Epithelial cell of prostate (primary cell): ENCODE measurements around the gene RIMS4.

Experiments used
- DNase-seq: peaks from one replicate; pipeline ENCODE4 v3.0.0-alpha.2; 2011; ENCODE audit warnings: low read depth, low spot score
- H3K27ac ChIP-seq: fragments of 450-650 bp; 2 replicates; pipeline ENCODE4 v1.5.1; 2017; ENCODE audit warnings: mild to moderate bottlenecking

Gene RIMS4

DNA sequence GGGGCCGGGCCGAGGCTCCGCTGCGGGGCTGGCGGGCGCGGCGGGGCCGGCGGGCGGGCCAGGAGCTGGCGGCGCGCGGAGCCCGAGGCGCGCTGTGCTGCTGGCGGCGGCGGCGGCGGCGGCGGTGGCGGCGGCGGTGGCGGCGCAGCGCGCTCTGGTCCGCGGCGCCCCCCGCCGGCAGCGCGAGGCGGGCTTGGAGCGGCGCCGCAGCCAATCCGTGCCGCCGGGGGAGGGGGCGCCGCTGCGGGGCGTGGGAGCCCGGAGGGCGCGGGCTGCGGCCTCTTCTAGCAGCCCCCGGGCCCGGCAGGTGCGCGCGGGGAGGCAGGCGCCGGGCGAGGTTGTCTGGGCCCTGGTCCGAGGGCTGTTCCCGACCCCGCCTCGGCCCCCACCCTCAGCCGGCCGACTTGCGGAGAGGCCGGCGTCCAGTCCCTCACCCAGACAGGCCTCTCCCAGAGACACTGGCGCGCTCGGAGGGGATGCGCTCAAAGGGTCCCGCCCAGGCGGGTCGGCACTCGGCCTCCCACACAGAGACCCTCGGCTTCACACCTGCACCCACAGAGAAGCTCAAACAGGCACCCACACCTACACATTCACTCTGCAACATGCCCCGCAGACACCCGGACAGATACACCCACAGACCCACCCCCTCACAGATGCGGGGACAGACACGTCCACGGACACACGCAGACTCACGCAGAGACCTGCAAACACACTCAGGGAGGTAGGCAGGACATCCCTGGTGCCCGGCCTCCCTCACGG is at the start of gene RIMS4:
RIMS4 (minus strand) TSS at position 156 of the 759 bp plus-strand sequence. CDS start 275 bp downstream, outside the sequence.
- no peak for DNase-seq
- no peak within 1 kb of the TSS for H3K27ac ChIP-seq

DNA sequence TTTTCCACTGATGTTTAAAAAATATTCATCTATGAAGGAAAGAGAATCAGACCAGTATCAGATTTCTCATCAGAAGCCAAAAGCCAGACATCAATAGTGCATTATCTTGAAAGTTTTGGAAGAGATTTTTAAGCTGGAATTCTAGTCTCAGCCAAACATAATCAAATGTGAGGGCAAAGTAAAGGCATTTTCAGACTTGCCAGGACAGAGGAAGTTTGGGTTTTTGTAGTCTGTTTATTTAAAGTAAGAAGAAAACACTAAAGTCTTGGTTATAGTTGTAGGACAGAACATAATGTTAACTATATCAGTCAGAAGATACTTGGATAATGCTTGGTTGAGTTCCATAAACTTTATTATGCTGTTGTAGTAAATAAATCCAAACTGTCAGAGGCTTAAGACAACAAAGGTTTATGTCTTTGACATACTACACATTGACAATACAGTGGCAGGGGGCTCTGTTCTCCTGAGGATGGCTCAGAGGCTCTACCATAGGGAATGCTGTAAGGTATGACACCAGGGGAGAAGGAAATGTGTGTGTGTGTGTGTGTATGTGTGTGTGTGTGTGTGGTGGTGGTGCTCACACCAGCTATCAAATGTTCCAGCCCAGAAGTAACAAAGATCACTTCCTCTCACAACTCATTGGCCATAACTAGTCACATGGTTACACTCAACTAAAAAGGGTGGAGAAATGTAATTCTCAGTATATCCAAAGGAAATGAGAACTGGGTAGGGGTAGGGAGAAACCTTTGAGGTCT is 48.4 kb upstream of the RIMS4 start:
- no peak for DNase-seq

DNA sequence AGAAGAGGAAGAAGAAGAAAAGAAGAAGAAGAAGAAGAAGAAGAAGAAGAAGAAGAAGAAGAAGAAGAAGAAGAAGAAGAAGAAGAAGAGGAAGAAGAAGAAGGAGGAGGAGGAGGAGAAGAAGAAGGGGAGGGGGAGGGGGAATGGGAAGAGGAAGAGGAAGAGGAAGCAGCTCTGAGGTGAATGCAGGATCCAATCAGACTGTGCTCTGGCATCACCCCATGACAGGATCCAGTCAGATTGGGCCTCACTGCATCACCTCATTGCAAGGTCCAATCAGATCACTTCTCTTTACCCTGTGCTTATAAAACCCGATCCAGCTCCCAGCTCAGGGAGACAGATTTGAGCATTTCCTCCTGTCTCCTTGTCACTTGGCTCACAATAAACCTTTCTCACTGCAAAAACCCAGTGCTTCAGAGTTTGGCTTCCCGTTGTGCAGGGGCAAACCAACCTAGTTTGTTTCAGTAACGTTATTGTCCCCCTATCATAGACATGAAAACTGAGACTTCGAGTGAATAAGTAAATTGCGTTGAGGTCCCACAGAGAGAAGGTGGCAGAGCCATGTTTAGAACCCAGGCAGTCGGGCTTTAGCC is 46.6 kb upstream of the RIMS4 start:
- H3K27ac ChIP-seq, result no peak overlapping the region
- DNase-seq, result no peak

More for the DNA sequence above, 48.4 kb upstream of the RIMS4 start:
- H3K27ac ChIP-seq, result no peak overlapping the region

DNA sequence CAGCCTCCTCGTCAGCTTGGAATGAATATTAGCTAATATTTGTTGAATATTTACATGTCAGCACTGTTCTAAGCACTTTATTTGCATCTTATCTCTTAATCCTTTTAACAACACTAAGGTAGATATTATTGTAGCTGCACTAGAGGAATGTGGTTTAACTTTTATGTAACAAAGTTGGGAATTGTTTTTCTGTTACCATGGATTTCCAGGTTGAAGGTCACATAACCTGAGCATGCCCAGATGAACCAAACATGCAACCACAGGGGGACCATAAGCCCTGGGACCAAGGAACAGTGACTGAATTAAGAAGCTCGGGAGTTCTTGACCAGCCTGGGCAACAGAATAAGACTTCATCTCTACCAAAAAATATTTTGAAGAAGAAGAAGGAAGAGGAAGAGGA is 46.1 kb upstream of the RIMS4 start:
- no peak overlapping the region for H3K27ac ChIP-seq
- DNase-seq, result no peak

DNA sequence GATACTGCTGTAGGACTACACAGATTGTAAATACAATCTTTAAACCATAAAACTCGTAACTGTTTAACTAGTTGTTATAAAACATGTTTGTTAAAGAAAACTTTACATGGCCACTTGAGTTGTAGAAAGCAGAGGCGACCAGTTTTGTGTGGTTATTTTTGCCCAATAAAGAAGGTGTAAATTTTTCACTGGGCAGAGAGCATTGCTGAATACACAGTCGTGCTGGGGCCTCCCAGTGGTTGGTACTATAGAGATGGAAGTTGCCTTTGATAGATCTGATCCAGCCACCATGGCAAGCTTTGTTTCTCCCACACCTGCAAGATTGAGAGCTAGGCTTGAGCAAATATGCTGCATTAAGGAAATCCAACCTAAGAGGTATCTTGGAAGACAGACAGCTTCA is 41.2 kb upstream of the RIMS4 start:
- DNase-seq, result no peak
- H3K27ac ChIP-seq, result no peak overlapping the region

DNA sequence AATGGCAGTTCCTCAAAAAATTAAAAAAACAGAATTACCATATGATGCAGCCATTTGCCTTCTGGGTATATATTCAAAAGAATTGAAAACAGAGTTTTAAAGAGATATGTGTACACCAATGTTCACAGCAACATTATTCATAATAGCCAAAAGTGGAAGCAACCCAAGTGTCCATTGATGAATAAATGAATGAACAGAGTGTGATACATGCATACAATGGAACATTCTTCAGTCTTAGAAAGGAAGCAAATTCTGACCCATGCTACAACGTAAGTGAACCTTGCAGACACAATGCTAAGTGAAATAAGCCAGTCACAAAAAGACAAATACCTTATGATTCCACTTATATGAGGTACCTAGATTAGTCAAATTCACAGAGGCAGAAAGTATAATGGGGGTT is 40.5 kb upstream of the RIMS4 start:
- no peak overlapping the region for H3K27ac ChIP-seq
- DNase-seq, result no peak

DNA sequence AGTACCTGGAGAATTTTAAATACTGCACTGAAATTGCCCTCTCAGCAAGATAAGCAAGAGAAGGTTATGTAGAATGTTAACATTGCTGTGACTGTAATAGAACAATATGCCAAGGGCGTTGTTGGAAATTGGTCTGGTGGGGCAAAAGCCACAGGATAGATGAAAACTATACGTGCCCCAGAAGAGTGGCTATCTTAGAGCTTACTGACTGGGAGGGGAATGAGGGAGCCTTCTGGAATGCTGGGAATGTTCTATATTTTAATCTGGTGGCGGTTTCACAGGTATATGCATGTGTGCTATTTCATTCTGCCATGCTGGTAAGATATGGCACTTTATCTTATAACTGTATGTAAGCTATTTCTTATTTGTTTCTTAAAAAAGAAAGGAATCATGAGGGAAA is 39.9 kb upstream of the RIMS4 start:
- no peak for DNase-seq
- H3K27ac ChIP-seq, result no peak overlapping the region

DNA sequence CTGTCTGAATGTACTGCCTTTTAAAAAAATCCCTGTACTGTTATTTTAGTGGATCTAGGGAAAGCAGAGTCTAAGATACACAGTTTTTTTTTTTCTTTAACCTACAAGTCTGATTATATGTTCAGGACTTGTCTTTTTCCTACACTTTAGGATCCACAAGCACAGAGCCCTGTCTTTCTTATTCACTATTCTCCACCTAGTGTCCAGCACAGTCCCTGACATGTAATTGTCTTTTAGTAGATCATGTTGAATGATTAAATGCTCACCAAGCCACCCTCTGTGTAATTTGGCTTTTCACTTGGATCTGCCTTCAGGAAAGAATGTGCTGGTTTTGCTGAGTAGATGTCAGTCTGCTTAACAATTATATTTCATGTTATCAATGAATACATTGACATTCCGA is 39.4 kb upstream of the RIMS4 start:
- no peak for DNase-seq
- no peak overlapping the region for H3K27ac ChIP-seq

DNA sequence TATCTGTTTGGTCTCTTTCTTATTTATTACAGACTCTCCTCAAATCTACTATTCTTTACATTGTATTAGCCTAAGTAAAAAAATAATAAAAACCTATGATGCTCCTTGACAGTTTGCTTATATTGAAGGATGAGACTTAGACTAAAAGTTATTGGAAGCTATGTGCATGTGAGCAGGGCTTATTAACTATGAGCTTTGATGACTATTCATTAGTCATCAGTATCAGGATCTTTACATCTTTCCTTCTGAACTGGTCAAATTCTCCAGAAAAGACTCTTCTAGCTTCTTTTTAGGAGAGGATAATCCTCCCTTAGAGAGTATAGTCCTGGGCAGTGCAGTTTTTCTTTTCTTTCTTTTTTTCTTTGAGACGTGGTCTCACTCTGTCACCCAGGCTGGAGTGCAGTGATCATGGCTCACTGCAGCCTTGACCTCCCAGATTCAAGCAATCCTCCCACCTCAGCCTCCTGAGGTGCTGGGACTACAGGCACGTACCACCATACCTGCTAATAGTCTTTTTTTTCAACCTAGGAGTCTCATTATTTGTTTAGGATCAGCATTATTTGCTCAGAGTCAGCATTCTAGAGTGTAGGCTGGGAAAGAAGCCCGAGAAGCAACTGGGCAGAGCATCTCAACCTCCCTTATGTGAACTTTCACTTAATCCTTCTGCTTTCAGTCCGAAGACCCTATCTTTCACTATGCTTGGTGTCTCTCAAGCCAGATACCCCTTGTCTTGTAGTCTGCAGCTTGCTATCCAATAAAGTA is 38.1 kb upstream of the RIMS4 start:
- no peak for DNase-seq
- no peak overlapping the region for H3K27ac ChIP-seq

DNA sequence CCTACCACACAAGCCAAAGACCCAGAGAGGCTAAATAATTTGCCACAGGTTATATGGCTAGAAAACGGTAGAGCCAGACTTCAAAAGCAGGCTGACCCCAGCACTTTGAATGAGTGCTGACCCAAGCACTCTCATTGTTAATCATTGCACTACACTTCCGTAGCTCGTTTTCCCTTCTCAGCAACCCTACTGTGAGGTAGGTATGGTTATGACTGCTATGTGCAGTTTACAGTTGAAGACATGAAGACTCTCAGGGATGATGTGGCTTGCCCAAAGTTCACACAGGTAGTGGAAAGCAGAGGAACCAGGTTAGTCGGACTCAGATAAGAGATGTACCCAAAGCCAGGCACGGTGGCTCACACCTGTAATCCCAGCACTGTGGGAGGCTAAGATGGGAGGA is 33.5 kb upstream of the RIMS4 start:
- DNase-seq, result no peak
- H3K27ac ChIP-seq, result no peak overlapping the region

DNA sequence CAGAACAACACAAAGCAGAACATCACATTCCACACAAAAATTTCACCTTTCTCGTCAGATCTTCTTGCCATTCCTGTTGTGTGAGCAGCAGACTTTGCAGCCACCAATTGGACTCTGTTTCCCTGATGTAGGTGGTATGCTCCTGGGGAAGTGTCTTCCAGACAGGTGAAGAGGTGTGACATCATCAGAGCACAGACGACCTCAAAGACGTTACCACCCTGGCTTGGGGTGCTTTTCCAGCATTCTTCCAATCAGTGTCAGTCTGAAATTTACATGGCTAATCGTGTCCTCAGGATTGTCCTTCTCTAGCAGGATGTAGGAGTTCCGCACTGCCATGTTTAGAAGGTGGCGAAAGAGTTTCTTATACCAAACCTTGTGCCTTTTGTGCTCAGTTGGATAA is 31.6 kb upstream of the RIMS4 start:
- H3K27ac ChIP-seq, result no peak overlapping the region
- DNase-seq, result no peak

DNA sequence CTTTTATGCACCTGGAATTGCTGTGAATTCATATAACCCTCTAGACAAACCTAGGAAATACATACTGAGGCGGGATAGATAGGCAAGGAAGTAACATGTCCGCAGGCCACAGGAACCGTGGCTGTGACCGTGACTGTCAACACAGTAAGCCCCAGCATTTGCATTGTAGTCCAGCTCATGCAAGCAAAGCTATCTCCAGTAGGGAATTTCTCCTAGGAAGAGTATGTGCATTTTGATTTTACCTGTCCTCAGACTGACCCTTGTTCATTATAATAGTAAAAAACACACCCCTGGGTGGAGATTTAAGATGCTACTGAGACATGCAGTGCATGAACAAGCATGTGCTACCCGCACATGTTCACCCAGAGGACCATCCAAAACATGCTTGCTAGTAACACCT is 30.5 kb upstream of the RIMS4 start:
- H3K27ac ChIP-seq, result no peak overlapping the region
- DNase-seq, result no peak

DNA sequence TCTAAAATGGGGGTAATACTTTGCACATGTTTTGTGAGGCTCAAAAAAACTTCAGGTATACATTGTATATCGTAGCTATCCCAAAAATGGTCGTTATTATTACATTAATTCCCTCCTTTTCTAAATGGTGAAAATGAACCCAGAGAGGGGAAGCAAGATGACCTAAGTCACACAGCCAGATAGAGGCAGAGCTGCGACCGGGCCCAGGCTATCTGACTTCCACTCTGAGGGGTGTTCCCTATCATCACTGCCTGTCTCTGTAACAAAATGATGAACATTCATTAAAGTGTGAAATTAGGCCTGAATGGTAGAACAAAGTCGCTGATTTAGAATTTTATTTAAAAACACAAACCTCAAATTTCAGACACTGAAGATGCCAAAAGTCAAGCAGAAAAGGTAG is 29.1 kb upstream of the RIMS4 start:
- H3K27ac ChIP-seq, result no peak overlapping the region
- DNase-seq, result no peak

DNA sequence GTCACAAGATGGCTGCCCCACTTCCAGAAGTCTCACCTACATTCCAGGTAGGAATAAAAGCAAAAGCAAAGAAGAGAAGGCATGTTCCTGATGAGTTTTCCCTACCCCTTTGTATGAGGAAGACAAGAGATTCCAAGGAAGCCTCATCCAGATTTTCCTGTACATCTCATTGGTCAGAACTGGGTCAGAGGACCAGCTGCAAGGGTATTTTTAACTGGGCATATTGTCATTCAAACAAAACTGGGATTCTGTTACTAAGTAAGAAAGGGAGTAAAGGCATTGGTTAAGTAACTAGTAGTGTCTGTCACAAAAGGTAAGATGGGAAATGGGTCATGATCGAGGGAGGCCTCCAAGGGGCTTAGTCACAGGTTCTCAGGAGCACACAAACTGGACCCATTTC is 28.2 kb upstream of the RIMS4 start:
- no peak for DNase-seq
- H3K27ac ChIP-seq, result no peak overlapping the region

DNA sequence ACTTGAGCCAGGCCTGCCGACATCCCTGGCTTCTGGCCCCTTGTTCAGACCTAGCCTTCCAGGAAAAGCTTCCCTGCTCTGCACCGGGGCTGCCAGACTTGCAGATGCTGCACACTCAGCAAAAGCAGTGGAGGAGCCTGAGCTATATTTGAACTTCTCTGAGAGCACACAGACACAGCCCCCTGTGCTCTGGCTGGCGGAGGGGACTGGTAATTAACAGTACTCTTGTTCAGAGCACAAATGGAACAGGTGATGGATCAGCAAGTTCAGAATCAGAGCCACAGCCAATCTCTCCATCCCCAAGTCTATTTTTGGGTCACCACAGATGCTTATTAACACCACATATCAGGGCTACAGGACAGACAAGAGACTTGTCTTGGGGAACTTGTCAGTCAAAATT is 27.6 kb upstream of the RIMS4 start:
- H3K27ac ChIP-seq, result no peak overlapping the region
- no peak for DNase-seq

DNA sequence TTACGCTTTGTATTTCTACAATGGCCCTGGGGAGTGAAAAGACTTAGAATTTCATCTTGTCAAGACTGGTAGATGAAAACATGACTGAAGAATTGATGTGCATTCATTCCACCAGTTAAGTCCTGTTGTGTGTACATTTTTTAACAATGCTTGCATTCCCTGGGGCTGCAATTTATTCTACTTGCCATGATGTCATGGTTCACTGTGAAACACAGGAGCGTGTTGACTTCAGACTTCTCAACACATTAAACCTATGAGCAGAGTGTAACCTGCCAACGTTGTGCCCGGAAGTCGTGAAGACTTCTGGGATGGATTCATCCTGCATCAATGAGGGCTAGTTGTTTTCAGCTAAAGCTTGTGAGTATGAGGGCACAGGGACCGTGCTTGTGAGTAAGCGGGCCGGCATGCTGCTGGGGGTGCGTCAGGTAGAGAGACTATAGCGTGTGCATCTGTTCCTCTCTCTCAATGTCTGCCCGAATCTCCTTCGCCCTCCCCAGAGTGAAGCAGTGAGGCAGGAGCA is 26.3 kb upstream of the RIMS4 start:
- H3K27ac ChIP-seq, result no peak overlapping the region
- DNase-seq, result no peak

DNA sequence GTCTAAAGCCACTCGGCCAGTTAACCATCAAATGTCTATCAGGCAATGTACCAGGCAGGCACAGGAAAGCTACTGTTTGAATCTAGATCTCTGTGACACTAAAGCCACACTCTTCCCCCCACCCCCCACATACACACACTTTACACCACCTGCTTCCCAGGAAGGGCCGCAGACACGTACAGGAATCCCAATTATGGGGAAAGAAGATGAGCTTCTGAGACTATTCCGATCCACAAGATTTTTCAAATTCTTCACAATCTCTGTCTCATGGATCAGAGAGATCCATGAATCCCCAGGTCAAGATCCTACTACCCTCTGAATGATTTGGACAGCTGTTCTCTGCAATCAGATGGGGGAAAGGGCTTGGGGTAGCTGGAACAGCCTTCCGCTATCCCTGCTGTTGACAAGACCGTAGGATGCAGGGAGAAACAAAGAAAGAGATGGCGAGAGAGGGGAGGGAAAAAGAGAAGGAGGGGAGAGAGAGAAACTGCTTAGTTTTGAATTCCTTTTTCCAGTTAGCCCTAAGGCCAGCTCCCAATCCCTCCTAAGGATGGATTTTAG is 25.4 kb upstream of the RIMS4 start:
- DNase-seq, result no peak
- H3K27ac ChIP-seq, result no peak overlapping the region

DNA sequence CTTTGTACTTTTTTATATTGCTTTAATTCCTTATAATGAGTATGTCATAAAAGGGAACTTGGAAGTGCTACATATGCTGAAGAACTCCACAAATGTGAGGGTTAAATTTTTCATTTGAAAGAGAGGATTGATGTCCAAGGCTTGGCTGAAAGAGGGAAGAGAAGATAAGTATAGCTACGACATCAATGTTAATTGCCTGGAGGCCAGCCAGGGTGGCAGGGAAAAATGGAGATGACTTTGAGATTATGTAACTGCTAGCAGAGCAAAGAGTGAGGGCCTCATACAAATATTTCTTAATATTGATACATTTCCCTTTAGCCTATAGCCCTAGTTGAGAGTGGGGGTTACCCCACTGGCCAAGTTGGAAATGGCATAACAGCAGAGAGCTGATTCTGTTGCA is 24.8 kb upstream of the RIMS4 start:
- no peak overlapping the region for H3K27ac ChIP-seq
- DNase-seq, result no peak

DNA sequence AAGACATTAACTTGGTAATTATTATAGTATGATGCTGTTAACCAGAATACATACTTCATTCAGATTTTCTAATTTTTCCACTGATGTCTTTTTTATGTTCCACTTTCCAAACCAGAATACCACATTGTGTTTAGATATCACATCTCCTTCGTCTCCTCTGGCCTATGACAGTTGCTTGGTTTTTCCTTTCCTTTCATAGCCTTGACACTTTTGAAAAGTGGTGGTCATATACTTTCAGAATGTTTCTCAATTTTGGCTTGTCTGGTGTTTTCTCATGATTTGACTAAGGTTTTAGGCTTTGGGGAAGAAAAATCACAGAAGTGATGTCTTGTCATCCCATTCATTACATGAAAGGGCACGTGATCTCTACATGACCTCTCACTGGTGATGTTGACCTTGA is 24.3 kb upstream of the RIMS4 start:
- no peak overlapping the region for H3K27ac ChIP-seq
- no peak for DNase-seq

DNA sequence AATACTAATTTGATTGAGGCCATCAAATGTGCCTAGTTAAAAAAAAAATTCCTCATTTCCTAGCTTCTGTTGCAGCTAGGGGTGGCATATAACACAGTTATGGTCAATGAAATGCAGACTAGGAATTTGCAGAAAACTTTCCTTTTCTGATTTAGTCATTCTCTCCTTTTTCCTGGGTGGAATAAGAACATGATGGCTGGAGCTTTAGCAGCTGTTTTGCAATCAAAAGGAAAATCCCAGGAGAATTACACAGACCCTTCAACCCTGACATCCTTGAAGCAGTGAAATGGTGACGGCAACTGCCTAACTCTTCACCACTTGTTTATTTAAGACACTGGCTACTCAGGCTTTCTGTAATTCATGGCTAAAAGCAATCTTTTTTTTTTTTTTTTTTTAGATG is 23.1 kb upstream of the RIMS4 start:
- H3K27ac ChIP-seq, result no peak overlapping the region
- DNase-seq, result no peak
